HG03558 (cell line): ENCODE measurements around the gene PLXNA2.

Experiments
- ATAC-seq: cut with Tn5 transposase; IDR thresholded peaks from one replicate; pipeline ENCODE4 v1.9.1; 2021; ENCODE audit warnings: moderate number of reproducible peaks; ENCODE audit not compliant: unreplicated experiment; ENCODE audit errors: extremely low read depth

PLXNA2 gene

DNA sequence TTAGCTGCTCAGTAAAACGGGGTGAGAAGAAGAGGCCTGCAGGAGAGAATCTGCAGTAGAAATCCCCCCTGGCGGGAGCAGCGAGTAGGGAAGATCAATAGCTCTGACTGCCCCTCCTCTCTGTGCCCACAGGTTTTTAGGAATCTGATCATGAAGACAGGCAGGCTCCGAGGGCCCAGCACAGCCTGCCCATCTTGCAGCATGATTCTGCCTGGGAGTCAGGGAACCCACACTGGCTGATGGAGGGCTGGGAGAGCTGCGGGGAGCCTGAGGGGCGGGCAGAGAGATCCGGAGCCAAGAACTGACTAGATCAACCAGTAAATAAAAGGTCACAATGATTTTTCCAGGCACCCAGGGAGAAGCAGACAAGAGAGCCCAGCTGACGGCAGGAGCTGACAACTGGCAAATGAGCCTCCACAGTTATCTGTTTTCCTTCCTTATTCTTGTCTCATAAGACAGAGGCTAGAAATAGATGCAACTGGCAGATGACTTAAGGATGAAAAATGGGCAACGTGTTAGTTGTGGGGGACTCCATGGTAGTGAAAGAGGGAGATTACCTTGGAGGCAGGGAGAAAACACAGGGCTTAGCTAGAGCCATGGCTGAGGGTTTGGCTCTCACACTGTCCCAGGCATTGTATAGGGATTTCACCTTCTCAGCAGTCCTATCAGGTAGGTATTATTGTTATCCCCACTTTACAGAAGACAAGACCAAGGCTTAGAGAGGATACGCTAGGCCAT, 116.2 kb downstream of the PLXNA2 start:
- ATAC-seq, result no peak

DNA sequence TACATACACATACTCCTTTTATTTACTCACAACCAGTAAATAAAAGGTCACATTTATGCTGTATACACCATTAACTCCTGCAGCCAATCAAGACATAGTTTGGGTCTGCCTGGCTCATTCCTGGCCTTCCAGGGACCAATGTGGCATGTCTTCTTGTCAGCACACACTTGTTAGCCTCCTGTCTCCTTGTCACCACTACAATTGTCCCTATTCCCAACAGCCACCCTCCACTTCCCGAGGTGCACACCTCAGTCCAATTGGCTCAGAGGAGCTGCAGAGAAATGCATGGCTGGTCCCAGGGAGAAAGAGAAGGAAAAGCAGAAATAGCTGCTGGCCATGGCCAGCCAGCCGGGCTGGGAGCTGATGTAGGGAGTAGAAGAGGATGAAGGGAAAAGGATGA, 116.9 kb downstream of the PLXNA2 start:
- no peak for ATAC-seq

DNA sequence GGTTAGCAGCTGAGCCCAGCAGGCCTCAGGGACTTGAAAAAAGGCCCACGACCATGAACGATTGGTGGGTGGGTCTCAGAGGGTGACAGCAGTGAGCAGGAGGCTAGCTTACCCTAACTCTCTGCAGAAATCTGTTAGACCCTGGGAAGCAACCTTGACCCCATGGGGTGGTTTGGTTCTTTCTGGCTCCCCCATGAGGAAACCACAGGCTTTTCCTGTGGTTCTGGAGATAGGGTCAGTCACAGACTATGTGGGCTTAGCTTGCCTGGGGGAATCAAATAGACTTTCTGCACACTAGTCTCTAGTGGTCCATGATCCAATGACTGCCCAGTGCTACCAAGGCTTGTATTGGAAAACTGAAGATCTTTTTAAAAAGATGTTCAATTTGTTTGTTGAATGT, 118.1 kb downstream of the PLXNA2 start:
- ATAC-seq, result no peak

DNA sequence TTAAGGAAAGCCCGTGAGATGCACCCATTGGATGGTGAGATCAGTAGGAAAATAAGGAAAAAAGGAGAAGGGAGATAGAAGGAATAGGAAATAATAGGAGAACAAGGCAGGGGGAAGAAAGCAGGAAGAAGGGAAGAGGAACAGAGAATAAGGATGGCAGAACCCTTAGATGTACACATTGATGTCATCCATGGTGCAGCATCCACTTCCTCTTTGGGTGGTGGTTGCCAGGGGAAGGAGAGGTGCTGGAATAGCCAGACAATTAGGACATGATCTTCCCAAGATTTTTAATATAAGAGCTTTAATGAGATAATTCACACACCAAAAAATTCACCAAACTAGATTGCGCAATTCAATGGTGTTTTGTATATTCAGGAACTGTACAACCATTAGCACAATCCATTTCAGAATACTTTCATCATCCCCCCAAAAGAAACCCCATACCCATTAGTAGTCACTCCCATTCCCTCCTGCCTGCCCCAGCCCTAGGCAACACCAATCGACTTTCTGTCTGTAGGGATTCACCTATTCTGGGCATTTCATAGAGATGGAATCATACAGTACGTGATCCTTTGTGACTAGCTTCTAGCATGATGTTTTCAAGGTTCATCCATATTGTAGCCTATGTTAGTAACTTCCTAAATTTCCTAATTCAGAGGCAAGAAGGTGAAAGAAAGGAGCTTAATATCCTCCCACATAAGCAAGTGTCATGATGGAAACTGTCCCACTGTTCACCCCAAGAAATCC, 121.4 kb downstream of the PLXNA2 start:
- no peak for ATAC-seq

DNA sequence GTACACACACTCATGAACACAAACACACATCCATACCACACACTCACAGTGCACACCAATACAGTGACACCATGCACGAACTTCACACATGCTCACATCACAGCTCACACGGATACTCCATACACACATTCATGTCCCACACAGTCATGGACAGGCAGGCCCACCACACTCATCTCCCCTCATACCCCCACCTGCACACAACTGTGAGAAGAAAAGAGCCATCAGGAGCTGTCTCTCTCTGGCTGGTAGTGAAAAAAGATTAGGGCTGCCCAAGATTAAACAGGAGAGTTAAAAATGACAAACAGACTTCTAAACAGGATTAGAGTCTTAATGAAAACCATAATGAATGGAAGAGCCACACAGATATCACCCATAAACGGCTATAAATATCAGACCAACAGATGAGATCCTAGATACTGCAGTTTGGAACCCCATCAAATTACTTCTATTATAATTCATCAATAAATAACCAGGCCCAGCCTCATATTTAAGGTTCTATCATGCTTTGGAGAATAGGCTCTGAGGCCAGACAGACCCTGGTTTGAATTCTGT, 122.3 kb downstream of the PLXNA2 start:
- ATAC-seq, result no peak

DNA sequence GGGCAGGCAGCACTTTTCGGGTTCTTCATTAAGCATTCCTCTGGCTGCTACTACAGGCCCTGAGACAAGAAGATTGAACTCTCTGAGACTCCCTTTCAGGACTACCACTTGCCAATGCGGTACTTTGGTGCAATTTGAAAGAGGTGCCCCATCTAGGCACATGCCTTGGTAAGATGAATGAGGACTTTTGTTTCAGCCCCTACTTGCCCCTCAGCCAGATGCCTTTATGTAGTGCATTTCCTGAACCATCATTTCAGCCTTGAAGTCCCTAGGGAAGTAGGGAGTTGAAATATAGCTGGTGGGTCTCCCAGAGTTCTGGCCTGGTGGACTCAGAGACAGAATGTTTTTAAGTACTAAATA, 123.8 kb downstream of the PLXNA2 start:
- no peak for ATAC-seq

DNA sequence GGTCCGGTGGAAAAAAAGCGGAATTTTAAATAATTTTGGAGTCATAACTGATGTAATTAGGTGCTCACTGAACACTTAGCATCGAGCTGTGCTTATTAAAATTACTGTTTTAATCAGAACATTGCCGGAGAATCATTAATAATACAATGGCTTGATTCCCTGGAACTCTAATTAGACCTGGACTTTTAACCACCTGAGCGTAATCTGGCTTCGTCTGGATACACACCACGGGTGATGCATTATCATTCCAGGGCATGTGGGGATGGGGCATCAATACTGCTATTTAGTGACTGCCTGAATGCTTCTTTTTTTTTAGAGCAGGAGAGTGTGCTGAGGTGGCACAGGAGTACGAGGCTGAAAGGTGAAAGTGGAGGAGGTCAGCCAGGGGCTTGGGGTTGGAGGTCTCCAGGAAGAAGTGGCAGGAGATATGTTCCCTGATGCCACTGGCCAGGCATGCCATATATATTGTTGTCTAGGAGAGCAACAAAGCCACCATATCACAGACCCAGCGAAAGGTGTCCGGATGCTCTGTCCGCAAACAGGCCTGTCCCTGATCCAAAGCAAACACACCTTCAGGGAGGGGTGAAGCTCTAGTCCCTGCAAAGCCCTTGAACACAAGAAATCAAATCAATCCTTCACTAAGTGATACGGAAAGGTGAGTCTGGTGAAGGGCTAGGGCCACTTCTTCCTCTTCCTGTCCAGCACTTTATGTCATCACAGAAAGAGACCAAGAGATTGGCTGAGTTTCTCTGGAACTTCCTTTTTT, 125.2 kb downstream of the PLXNA2 start:
- ATAC-seq, result no peak

DNA sequence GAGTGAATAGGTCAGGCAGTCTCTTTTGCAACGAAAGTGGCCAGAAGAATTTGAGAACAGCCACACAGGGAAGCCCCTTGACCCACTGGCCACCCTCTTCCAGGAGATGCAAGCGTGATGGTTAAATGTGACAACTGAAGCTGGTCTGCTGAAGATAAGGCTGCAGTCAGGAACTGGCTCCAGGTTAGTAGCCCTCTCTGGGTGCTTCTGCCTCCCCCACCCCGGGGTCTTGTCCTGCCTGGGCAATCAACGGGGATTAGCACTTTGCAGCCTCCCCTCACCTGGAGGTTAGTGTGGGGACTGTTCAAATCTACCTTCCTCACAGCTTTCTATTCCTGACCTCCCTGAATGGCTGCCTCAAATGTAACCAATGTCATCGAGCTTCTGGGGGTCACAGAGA, 125.9 kb downstream of the PLXNA2 start:
- ATAC-seq, result no peak

DNA sequence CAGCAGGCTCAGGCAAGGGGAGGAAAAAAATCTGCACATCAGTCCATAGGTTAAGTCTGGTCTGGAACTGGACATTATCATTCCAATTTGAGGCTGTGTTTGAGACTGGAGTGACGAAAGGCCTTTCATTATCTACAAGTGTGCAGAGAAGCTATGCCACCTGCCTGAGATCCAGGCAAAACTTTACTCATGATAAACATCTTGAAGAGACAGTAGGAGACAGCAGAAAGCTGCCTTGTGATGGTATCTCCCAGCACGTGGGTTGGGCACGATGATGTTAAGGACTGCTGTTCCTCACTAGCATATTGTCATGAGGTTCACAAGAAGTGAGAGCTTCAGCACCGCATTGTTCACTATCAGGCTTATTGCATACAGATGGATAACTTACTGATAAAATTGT, 126.4 kb downstream of the PLXNA2 start:
- no peak for ATAC-seq

DNA sequence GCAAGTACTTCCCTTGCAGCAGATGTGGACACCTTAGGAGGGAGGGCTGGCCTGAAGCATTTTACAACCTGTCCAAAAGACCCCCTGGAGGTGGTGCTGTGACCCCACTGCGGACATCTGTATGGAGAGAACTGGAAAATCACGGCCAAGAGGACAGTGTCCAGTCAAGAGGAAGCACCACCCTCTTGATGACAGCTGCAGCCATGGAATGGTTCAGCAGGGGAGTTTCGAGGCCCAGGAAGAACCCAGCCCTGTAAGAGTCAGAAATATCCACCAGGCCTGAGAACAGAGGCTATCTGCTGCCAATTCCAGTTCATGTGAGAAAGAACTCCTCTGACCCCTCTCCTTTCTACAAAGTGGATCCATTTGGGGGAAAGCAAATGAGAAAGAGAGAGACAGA, 126.8 kb downstream of the PLXNA2 start:
- no peak for ATAC-seq

DNA sequence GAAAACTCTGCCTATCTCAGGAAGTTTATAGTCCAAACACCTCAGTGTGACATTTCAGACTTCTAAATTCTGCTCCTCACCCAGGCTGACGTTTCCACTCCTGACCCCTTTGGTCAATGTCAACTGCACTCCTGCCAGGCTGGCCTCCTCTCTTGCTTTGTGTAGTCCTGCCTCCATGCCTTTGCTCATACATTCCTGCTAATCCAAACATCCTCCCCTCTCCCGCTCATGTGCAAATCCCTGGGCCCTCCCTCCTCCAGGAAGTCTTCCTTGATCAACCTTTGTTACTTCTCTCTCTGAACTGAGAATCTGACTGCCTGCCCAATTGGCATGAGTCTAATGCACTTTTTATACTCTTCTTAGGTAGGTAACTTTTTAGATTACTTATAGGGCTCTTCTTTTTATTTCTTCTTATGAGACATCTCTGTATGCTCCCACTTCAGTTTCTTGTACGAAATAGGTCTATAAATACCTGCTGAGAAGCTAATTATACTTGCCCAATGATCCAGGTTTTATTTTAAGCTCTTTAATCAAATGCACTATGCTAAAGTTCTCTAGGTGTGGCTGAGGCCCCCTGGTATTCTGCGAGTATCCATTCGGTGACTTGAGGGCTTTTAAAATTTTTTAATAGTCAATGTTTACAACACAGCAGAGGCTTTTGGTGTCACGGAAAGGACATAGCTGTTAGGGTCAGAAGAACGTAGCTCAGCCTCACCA, 128.1 kb downstream of the PLXNA2 start:
- ATAC-seq, result no peak

DNA sequence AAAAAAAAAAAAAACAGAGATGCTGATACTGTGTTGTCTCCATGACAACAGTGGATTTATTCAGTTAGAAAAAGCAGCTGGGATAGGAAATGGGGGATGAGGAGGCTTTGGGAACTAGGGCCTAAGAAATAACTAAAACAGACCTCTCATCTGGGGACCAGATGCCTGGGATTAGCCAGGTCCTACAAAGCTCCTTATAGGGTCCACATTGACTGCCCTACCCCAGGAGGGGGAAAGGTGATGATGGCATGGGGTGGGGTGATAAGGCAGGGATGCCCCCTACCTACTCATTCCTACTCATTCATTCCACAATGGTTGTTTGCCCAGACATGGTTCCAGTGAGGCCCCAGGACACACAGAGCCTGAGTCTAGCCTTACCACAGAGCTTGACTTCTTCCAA, 131.2 kb downstream of the PLXNA2 start:
- ATAC-seq, result no peak

DNA sequence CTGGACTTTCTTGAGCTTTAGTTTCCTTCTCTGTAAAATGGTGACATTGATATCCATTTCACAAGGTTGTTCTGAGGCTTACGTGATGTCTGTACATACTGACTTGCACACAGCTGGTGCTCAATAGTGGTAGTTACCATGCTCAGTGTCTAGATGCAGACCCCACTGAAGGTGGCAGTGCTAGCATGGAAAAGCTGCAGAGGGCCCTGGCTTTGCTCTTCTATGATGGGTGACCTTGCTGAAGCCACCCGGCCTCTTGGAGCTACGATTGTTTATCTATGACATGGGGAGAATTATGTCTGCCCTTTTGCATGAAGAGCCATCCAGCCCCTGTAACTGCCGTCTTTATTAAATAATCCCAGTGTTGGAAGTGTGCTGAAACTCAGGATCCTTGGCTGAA, 131.8 kb downstream of the PLXNA2 start:
- no peak for ATAC-seq

DNA sequence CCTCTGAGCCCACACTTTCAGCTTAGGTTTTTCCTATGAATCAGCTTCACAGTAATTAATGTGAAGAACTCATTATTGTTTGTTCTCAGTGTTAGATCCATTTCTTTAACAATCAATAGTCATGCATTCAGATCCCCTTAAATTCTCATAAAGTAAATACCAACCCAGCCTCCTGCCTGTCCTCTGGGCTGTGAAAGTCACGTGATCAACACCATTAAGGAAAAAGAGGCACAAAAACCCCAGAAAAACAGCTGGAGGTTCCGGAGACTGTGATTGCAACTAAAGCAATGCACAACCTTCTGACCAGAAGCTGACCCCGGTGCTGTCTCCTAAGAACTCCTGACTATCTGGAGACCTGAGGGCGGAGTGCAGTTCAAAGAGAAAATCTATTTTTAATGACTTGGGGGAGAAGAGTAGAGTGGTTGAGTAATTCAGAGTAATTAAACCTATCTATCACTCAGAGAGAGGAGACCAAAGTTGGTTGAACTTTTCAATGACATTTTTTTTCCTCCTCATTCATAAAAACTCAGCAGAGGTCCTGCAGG, 132.5 kb downstream of the PLXNA2 start:
- ATAC-seq, result no peak

DNA sequence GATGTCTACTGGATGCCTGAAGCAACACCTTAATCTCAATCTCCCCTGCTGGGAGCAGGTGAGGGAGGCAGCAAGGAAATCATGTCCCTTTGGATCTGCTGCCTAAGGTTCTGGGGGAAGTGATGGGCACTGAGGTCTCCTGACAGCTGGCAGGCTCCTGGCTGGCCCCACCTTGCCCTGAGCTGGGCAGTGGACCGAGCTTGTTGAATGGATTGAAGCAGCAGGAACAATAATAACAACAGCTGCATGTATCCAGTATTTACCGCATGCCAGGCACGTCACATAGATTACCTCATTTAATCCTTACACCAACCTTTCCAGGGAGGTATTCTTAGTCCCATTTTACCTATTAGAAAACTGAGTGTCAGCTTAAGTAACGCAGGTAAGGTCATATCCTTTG, 133.9 kb downstream of the PLXNA2 start:
- no peak for ATAC-seq

DNA sequence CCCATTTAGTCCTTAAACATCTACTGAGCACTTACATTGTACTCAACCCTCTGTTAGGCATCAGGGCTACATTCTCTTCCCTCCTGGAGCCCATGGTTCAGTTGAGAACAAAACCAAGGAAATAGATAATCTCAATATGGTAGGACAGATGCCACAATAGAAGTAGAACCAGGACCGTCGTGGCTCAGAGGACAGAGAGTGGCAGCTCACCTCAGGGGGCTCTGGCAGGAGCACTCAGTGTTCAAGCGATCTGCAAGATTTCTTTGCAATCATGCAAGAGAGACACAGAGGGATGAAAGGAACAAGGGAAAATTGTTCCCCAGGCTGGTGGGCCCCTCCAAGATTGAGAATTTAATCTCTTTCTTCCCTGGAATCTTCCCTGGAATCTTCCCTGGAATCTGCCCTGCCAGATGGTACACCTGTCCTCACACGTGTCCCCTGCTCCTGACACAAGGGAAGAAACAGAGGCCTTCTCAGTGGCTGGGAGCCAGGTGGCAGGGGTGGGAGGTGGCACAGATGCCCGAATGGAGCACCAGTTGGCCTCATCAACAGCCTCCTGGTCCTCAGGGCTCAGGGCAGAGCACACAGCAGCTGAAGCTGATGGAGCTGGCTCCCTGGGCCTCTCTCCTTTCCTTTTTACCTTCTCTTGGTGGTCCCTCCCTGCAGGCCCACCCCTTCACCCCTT, 135.4 kb downstream of the PLXNA2 start:
- no peak for ATAC-seq

DNA sequence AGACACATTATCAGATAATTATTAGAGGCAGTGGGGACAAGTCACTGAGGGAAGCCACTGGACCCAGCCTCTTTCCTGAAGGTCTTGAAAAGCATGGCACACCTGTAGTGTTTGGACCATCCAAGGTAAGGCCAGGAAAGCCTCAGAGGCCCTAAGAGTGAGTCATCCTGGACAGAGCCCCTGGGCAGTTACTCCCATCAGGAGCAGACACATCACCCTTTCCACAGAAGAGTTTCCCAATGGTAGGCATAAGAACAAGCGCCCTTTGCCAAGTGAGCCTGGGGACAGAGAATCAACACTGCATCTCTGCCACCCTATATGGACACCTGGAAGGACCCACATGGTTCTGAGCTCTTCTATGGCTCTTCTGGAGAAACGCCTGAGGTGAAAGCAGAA, 136.0 kb downstream of the PLXNA2 start:
- no peak for ATAC-seq

DNA sequence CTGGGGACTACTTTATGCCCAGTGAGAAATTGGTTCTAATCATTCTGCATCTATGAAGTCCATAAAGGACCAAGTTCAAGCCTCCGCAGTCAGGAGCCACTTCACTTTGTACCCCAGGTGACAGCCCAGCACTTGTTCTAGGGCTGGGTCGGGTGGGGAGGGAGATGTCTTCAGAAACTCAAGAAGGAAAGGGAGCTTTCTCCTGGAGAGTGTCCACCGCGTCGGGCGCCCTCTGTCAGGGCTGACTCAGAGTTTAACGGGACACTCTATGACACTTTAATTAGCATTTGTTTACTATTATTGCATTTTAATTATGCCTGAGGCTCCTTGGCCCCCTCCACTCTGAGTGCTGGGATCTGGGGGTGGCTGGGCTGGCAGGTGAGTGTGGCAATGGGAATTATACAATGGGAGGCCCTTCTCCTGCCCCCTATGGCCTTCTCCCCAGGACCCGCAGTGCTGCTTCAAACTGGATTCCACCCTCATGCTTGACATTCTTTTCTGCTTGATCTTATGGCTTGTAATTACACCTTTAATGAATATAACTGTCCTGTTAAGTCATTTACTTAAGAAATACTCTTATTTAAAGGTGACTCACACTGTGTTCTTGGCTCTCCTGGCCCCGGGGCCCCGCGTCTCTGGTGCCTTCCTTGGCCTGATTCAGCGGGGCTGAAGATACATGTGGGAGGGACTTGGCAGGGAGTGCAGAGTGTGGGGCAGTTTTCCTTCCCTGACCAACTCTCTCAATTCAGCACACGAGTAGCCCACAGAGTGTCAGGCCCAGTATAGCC, 136.6 kb downstream of the PLXNA2 start:
- ATAC-seq, result no peak

DNA sequence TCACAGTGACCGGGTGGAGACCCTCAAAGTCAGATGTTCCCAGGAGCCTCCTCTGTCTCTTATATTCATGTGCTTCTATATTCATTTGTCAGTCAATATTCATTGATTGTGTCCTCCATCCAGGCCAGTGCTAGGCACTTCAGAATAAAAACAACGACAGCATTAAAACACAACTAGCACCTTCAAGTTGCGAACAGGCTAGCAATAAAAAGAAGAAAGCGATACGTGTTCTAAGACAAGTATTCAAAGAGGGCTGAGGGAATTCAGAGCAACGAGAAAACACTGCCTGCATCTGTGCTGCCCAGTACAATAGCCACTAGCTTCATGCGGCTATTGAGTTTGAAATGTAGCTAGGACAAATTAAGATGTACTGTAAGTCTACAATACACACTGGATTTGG, 138.0 kb downstream of the PLXNA2 start:
- ATAC-seq, result no peak
